ENCODE measurements around the gene L3MBTL1.

DNA sequence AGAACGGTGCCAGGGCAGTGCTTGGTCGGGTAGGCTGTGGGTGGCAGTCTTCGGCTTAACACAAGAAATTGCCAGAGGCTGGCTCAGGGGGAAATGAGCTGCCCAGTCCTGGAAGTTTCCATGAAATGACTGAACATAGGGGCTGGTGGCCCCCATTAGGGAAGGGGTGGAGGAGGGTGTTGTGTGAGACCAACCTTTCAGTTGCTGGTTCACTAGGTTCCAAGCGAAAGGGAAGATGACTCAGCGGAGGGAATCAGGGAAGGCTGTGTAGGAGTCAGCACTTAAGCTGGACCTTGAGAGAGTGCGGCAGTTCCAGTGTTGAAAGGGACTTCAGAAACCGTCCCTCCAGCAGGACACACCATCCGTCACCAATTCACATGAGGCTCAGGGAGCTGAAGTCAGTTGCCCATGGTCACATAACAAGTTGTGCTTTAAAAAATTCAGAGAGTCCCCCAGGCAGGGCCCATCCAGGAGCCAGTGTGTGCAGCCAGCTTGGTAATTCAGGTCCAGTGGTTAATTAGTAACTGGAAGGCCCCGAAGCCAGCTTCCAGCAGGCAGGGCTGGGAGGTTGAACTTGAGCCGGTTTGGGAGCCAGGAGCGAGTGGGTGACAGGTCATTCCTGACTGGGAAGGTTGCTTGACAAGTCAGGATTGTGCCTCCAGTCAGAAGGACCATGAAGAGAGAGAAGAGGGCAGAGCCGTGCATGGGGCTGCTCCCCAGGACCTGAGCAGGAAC is 51.1 kb downstream of the L3MBTL1 start, which contains the start of gene SGK2:
- TF ChIP-seq, protein P1, sequence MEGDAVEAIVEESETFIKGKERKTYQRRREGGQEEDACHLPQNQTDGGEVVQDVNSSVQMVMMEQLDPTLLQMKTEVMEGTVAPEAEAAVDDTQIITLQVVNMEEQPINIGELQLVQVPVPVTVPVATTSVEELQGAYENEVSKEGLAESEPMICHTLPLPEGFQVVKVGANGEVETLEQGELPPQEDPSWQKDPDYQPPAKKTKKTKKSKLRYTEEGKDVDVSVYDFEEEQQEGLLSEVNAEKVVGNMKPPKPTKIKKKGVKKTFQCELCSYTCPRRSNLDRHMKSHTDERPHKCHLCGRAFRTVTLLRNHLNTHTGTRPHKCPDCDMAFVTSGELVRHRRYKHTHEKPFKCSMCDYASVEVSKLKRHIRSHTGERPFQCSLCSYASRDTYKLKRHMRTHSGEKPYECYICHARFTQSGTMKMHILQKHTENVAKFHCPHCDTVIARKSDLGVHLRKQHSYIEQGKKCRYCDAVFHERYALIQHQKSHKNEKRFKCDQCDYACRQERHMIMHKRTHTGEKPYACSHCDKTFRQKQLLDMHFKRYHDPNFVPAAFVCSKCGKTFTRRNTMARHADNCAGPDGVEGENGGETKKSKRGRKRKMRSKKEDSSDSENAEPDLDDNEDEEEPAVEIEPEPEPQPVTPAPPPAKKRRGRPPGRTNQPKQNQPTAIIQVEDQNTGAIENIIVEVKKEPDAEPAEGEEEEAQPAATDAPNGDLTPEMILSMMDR (optimal IDR thresholded peaks at IDR 0.05 in 1 of 3, IDR thresholded peaks at IDR 0.05 in 1 of 3, conservative IDR thresholded peaks at IDR 0.05 in 1 of 3; ENCODE audit: extremely low read depth in 1 of 3, insufficient read depth in 2 of 3, low read length in 3 of 3) = no peak
- TF ChIP-seq EZH2 (IDR thresholded peaks at IDR 0.05; ENCODE audit: low read length) = no peak

All from keratinocyte (primary cell).